Osteocyte (in vitro differentiated cells): Measurements from ENCODE around the gene MSGN1. TPM values are rescaled to one million over a fixed set of nuclear protein-coding genes. Genes with fewer than 3 reads are reported as not detected.

ENCODE experiments used
- DNase-seq: peaks from one replicate; pipeline ENCODE4 v3.0.0; 2021; ENCODE audit warnings: mixed read lengths; ENCODE audit not compliant: unreplicated experiment; ENCODE audit errors: extremely low spot score
- H3K27ac Mint-ChIP-seq: one replicate; pipeline ENCODE4 v1.8.0; 2021; ENCODE audit warnings: mild to moderate bottlenecking, mixed read lengths; ENCODE audit not compliant: unreplicated experiment
- H3K27me3 Mint-ChIP-seq: one replicate; pipeline ENCODE4 v1.8.0; 2021; ENCODE audit warnings: mixed read lengths; ENCODE audit not compliant: unreplicated experiment
- H3K36me3 Mint-ChIP-seq: one replicate; pipeline ENCODE4 v1.8.0; 2021; ENCODE audit warnings: mixed read lengths; ENCODE audit not compliant: unreplicated experiment
- H3K4me1 Mint-ChIP-seq: one replicate; pipeline ENCODE4 v1.8.0; 2021; ENCODE audit warnings: mixed read lengths; ENCODE audit not compliant: unreplicated experiment
- H3K4me3 Mint-ChIP-seq: one replicate; pipeline ENCODE4 v1.8.0; 2021; ENCODE audit warnings: mild to moderate bottlenecking, moderate library complexity, mixed read lengths; ENCODE audit not compliant: unreplicated experiment
- H3K9me3 Mint-ChIP-seq: one replicate; pipeline ENCODE4 v1.8.0; 2021; ENCODE audit warnings: mixed read lengths; ENCODE audit not compliant: unreplicated experiment
- total RNA-seq: library from RNA; stranded (reverse); gene quantifications from 2 replicates; pipeline ENCODE4 v1.2.1, GENCODE V29; 2021
- TF ChIP-seq, protein P1 (sequence below): fragments of 200-600 bp; sonication (generic); IDR thresholded peaks from 2 replicates; pipeline ENCODE4 v1.5.0; 2021; ENCODE audit warnings: antibody characterized with exemption, mild to moderate bottlenecking, moderate library complexity

The MSGN1 gene
- total RNA-seq, 1 donor from 2014 or later: not detected

DNA sequence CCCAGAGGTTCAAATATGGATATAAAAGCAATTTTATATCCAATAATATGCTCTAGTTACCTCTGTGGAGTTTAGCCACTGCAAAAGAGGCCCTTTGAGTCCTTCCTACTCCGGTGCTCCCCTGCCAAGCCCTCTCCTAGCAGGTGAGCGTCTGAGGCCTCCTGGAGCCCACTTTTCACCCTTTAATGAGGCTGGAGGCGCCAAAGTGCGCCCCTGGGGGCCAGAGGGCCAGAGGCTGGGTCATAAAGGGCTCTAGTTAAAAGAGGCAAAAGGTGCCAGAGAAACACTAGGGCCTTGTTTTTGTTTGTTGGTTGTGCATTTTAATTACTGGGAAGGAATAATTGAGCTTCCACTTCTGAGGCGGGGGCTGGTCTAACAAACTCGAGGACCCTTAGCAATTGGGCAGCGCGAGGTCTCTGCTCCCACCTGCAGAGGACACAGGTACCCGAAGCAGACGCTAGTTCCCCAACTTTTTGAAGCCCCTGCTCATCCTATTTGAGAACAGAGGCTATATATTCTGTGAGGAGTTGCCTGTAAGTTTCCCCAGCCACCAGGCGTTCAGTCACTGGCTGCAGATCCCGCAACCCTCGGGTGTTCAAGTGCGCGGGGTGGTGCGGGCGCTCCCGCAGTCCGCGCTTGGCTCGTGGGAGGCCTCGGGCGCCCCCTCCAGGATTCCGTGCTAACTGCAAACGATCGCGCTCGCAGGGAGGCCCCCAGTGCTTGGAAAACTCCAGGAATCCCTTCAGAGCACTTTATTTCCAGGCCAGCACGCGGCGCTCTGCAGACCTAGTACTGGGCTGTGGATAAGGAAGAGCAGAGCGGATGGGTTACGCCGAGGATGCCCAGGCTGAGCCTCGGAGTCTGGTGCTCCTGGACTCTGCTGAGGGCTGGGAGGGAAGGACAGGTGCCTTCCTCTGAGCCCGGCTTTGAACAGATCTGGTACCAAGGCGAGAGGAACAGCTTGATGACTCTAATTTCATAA lies 14.1 kb downstream of the MSGN1 start:
- Mint-ChIP-seq H3K4me1 (peaks cover 4% of the 10 kb centered on the region), H3K27ac (no peak overlapping the region)

DNA sequence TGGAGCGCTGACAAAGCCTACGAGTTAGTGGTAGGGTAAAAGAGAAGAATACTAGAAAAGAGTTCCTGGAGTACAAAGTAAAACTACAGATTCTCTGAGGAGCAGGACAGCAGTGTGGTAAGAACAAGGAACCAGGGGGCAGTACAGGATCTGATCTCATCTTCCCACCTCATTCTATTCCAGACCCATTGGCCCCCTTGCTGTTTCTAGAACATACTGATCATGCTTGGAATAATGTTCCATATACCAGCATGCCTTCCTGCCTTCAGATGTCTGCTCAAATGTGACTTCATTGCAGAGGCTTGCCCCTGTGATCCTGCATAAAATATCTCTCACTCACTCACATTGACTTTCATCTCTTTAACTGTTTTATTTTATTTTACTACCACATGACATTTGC lies 19.3 kb downstream of the MSGN1 start:
- Mint-ChIP-seq H3K4me1 (peaks cover 3% of the 10 kb centered on the region), H3K27me3 (peaks cover 31% of the 10 kb centered on the region), H3K4me3 (no peak overlapping the region), H3K9me3 (no peaks in the 10 kb centered on the region), H3K36me3 (no peaks in the 10 kb centered on the region), H3K27ac (no peak overlapping the region)
- DNase-seq: no peak
- TF ChIP-seq, protein P1, sequence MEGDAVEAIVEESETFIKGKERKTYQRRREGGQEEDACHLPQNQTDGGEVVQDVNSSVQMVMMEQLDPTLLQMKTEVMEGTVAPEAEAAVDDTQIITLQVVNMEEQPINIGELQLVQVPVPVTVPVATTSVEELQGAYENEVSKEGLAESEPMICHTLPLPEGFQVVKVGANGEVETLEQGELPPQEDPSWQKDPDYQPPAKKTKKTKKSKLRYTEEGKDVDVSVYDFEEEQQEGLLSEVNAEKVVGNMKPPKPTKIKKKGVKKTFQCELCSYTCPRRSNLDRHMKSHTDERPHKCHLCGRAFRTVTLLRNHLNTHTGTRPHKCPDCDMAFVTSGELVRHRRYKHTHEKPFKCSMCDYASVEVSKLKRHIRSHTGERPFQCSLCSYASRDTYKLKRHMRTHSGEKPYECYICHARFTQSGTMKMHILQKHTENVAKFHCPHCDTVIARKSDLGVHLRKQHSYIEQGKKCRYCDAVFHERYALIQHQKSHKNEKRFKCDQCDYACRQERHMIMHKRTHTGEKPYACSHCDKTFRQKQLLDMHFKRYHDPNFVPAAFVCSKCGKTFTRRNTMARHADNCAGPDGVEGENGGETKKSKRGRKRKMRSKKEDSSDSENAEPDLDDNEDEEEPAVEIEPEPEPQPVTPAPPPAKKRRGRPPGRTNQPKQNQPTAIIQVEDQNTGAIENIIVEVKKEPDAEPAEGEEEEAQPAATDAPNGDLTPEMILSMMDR: no peak

More for the DNA sequence above, 14.1 kb downstream of the MSGN1 start:
- Mint-ChIP-seq H3K27me3 (peaks cover 46% of the 10 kb centered on the region), H3K36me3 (no peaks in the 10 kb centered on the region), H3K4me3 (no peak overlapping the region), H3K9me3 (no peaks in the 10 kb centered on the region)
- DNase-seq: peak; percentile 87
- TF ChIP-seq, protein P1: peak; percentile 64

DNA sequence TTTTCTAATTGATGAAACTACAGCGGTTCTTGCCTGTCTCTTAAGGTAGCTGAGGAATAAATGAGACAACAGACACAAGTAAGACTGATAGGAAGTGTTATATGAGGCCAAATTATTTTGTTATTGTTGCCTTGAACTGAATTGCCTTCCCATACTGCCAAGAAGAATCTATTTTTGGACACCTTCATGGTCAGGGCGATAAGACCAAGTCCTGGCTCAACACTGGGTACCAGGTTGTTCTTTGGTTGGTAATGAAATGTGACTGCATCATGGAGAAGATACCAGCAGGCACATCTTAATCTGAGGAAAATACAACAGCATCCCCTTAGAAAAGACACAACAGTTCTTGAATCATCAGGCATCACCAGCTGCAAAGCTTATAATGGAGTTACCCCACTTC lies 23.7 kb downstream of the MSGN1 start:
- Mint-ChIP-seq H3K36me3 (no peaks in the 10 kb centered on the region), H3K4me3 (no peak overlapping the region), H3K9me3 (no peaks in the 10 kb centered on the region), H3K27ac (no peak overlapping the region), H3K4me1 (no peaks in the 10 kb centered on the region), H3K27me3 (peaks cover 15% of the 10 kb centered on the region)
- DNase-seq: no peak
- TF ChIP-seq, protein P1: no peak

DNA sequence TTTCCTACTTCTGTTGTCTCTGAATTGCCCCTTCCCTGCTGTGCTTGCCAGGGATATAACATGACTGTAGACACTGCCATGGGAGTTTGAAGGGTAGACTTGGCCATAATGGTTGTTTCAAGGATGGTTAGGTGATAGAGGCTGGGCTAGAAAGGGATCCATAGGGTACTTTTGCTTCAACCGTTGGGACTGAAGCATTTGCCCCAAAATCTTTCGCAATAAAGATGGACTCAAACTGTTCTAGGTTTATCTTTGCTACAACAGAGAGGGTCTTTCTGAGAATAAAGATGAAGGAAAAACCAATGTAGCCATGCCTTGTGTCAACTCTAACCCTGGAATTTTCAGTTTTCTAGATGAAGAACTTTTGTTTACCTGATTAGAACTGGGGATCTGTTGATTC lies 27.2 kb downstream of the MSGN1 start:
- H3K36me3 Mint-ChIP-seq: no peaks in the 10 kb centered on the region
- TF ChIP-seq, protein P1: no peak
- peaks cover 16% of the 10 kb centered on the region for H3K27me3 Mint-ChIP-seq
- H3K4me3 Mint-ChIP-seq: no peak overlapping the region
- no peak overlapping the region for H3K27ac Mint-ChIP-seq
- H3K9me3 Mint-ChIP-seq: no peaks in the 10 kb centered on the region
- DNase-seq: no peak
- H3K4me1 Mint-ChIP-seq: no peaks in the 10 kb centered on the region

DNA sequence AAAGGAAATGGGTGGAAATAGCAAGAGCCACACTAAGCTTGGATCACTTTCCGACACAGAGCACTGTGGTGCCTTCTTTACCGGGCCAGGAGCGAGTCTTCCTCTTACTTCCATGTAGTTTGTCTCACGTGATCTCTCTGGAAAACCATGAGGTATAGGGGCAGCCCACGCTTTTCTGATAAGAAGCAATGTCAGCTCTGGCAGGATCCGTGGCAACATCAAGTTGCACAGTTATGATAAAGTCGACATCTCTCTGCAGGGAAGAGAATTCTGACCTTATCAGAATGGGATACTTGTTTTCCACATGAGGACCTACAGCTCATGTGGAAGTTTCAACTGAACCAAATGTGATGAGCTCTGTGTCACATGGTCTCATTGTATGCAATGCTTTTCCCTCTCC lies 29.5 kb downstream of the MSGN1 start:
- Mint-ChIP-seq H3K4me1 (no peaks in the 10 kb centered on the region), H3K27me3 (peaks cover 17% of the 10 kb centered on the region), H3K36me3 (no peaks in the 10 kb centered on the region), H3K9me3 (no peaks in the 10 kb centered on the region), H3K4me3 (no peak overlapping the region), H3K27ac (no peak overlapping the region)
- TF ChIP-seq, protein P1: no peak
- DNase-seq: no peak
